ENCODE results near the gene SUPT3H.

DNA sequence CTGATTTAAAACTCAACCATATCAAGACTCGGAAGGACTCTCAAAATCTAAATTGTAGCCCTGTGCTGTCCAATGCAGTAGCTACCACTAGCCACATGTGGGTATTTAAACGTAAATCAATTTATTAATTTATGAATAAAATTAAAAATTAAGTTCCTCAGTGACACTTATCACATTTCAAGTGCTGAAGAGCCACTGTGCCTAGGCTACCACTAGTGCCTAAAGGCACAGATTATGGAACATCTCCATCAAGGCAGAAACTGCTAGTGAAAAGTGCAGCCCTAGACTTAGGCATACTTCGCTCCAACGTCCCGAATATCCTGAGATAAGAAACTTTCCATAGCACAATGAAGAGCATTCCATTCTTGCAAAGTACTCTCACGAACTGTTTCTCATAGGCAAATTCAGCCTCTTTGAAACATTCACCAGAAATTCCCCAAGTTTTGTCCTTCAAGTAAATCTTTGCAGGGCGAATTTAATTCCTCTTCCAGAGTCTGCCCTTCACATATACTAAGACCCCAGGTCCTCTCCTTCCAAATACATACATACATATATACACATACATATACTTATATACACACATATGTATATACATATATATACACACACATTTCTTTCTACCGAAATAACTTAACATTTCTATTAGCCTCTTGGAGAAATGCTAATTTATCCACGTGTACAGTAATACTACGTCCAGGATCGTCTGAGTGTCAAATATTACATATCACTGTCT lies 1.3 kb downstream of the SUPT3H start:
- TF ChIP-seq POLR2A (IDR thresholded peaks at IDR 0.05) = no peak
- TF ChIP-seq, protein P1, sequence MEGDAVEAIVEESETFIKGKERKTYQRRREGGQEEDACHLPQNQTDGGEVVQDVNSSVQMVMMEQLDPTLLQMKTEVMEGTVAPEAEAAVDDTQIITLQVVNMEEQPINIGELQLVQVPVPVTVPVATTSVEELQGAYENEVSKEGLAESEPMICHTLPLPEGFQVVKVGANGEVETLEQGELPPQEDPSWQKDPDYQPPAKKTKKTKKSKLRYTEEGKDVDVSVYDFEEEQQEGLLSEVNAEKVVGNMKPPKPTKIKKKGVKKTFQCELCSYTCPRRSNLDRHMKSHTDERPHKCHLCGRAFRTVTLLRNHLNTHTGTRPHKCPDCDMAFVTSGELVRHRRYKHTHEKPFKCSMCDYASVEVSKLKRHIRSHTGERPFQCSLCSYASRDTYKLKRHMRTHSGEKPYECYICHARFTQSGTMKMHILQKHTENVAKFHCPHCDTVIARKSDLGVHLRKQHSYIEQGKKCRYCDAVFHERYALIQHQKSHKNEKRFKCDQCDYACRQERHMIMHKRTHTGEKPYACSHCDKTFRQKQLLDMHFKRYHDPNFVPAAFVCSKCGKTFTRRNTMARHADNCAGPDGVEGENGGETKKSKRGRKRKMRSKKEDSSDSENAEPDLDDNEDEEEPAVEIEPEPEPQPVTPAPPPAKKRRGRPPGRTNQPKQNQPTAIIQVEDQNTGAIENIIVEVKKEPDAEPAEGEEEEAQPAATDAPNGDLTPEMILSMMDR (IDR thresholded peaks at IDR 0.05) = no peak

All from ovary (tissue), 3 donors.